Posterior vena cava (tissue), 2 donors: ENCODE data around the gene KAZN. TPM values are rescaled to one million over a fixed set of nuclear protein-coding genes. Genes with fewer than 3 reads are reported as not detected.

Experiments used
- DNase-seq: peaks from one replicate; pipeline ENCODE4 v3.0.0-alpha.2; 2020; ENCODE audit warnings: low spot score
- intact Hi-C, 2 donors: fragments of 100-400 bp; cut with DNase I; formaldehyde crosslinking; loops; one replicate each; pipeline versions ENCODE4 v1.14.1 to v1.14.2; 2022 to 2023
- total RNA-seq, 2 donors: library from RNA; stranded (reverse); fragmentation: NEBNext Ultra II Directional; extraction: Animal tissue kit (Norgen Biotek cat#: 25700); gene quantifications; one replicate each; pipeline ENCODE4 v1.2.1, GENCODE V29; 2021
- donor health status: DM: yes; HTN: yes; CAD: no.
- donor health status: DM: yes; HTN: yes; CAD: no.

Gene KAZN
- total RNA-seq, 2 donors from 2014 or later, result 6.2 to 10.8 TPM

DNA sequence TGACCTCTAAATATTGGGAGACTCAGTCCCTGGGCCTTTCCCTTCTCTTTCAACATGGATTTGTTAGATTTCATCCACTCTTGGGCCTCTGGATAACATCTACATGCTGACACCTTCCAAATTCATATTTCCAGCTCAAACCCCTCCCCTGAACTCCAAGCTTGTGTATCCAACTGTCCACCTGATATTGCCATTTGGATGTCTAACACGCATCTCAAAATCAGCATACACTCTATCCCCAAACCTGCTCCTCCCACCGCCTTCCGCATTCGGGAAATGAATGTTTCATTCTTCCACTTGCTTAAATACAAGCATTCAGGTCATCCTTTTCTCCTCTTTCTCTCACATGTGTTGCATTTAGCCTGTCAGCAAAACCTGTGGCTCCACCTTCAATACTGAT, 17.5 kb upstream of the KAZN start:
- no peak for DNase-seq
- intact Hi-C loops, result no loop called here

DNA sequence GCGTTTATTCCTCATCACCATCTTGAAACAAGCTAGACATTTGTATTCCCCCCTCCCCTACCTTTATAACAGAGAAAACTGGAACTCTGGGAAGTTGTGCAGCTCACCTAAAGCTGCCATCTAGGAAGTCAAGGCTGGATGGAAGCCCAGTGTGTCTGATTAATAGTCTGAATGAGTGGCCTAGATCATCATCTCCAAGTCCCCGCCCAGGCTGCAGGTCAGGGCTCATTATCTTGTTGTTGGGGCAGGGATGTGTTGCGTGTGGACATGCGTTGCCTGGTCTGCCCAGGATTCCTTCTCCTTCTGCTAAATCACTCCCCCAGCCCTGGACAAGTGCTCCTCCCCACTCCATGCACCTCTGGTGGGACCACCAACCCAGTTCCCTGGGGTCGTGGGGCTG, 14.7 kb upstream of the KAZN start:
- DNase-seq, result no peak
- intact Hi-C loops, result no loop called here

DNA sequence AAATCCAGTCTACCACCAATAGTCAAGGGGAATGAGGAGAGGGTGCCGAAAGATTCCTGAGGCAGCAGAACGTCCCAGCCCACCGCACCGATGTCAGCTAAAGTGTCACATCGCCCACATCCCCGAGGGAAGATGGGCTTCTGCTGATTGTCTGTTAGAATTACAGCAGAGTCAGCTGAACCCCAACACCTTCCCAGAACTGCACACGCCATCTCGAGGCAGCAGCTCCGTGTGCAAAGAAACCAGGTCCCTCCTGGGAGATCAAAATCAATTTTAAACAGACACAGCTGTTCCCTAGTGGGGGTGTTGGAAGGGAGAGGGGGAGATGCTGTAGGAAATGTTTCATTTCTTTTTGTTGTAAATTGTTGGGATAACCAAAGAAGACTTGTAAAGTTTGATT, 12.8 kb upstream of the KAZN start:
- DNase-seq, result no peak
- intact Hi-C loops, result no loop called here

DNA sequence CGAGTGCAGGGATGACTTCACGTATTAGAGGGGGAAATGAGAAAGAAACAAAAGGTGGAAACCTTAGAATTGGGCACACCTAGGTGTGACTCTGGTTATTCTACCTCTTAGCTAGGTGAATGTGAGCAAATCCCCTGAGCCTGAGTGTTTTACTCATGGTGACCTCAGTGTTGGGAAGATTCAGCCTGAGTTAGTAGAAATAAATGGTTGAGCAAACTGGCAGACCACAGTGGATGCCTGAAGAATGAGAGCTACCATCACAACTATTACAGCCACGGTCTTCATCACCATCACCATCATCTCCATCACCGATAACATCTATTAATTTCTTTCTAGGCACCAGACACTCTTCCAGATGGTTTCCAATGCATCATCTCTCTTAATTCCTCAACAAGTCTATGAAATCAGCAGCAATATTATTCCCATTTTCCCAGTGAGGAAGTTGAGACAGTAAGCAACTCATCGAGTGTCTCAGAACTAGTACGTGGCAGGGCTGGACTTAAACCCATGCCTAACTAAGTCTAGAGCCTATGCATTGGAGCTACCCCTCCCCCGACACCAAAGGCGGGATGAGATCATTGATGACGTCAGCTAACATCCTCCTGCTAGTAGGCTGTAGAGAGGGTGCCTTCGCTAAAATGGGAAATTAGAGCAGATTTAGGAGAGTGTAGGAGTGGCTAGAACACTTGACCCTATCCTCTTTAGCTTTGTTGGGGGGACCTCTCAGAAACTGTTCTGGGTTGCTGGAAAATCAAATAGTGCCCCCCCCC, 7.9 kb upstream of the KAZN start:
- DNase-seq, result no peak
- intact Hi-C loops, result no loop called here

DNA sequence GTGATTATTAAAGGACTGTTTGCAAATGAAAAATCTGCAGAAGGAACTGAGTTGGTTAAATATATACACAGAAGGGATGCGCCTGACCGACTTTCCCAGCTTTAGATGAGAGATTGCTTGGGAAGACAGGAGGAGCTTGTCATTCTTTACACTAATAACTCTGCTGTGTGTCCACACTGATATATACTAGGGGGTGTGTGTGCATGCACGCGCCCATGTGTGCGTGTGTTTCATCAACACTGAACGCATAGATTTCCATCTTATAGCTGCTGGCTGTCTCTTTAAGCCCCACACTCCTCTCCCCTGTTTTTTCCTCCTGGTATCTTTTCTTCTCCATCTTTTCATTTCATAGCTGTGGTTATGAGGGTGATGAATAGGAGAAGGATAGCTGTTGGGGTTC, 6.9 kb upstream of the KAZN start:
- intact Hi-C loops, result no loop called here
- DNase-seq, result no peak

DNA sequence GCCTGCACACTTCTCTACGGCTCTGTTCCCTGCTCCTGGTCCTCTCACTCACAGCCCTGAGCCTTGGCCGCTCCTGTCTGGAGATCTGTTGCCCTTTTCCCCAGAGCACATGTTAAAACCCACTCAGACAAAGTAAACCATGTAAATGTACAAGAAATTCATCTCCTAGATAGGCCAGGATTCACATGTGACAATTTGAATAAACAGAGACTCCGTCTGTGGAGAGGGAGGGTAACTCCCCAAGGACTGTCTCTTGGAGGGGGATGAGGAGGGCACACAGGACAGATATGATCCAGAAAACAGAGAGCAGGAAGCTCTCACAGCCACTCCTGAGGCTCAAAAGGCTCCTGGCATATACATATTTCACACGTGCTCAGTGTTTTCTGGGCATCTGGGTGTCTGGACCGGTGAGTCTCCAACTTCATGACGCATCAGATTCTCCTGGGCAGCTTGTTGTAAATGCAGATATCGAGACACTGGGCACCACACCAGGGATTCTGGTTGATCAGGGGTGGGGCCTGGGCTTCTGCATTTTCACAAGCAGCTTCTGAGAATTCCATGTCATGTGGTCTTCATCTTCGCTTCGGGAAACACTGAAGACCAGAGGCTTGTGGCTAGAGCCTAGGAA, 6.4 kb upstream of the KAZN start:
- no peak for DNase-seq
- intact Hi-C loops, result no loop called here

DNA sequence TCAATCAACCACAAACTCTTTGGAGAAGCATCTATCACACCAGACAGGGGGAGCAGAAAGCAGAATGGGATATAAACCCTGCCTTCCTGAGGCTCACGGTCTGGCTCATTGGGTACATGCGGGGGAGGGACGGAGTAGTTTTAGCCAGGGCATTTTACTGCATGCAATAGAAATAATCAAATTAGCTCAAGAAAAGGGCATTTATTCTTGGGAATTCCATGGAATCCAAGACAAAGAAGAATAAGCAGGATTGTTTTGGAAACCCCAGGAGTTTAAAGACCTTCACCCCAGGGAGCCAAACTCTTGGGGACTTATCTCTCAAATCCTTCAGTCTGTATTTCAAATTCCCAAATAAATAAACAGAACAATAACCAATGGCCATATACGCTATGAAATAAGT, 5.2 kb upstream of the KAZN start:
- DNase-seq, result no peak
- intact Hi-C loops, result no loop called here

DNA sequence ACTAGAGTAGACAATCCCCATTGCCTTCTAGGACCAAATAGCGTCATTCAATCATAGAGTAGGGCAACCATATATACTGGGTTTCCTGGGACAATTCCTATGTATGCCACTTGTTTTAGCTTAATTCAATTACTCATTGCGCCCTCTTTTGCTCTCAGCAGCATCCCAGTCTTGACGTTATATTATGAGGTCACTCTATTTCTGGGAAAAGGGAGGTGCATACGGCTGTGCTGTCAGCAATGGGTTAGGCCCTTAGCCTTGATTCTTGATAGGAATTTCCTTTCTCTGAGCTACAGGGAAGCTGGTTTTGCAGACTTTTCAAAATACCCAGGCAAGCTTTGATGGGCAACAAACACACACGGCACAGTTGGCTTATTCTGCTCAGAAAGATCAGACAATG, 4.4 kb upstream of the KAZN start:
- DNase-seq, result no peak
- intact Hi-C loops, result no loop called here

DNA sequence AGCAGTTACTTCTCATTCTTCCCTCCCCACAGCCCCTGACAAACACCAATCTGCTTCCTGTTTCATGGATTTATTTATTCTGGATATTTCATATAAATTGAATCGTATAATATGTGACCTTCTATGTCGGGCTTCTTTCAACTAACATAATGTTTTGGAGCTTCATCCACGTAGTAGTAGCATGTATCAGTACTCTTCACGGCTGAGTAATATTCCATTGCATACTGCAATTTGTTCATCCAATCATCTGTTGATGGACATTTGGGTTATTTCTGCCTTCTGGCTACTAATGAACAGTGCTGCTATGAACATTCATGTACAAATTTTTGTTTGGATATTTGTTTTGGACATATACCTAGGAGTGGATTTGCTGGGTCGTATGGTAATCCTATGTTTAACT, 1.9 kb upstream of the KAZN start:
- intact Hi-C loops, result no loop called here
- no peak for DNase-seq

DNA sequence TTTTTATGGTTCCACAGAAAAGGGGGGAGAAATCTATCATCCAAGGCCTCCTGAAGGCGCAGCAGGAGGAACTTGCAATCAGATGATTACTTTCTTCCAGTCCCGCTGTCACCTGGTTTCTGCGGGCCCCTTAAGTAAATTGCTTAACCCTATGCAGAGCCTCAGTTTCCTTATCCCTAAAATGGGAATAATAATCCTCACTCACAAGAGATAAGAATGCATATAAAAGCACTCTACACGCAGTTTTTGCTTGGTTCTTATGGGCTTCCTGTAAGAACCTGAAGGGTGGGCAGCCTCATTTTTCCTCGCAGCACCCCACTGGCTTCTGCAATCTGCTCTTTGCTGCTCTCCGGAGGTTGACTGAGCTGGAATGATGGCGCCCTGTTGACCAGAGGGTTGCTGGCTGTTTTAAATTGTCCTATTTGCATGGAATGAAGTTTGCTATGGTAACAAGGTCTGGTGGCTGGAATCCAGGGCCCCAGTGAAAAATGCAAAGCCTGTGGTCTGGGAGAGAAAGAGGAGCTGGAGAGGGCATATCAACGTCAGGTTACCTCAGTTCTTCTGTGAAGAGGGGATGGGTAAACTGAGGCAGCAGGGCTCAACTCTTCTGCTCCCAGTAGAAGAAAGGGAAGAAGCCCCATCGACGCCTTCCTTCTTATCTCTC, 1.0 kb upstream of the KAZN start:
- DNase-seq, result no peak
- intact Hi-C loops, result no loop called here

DNA sequence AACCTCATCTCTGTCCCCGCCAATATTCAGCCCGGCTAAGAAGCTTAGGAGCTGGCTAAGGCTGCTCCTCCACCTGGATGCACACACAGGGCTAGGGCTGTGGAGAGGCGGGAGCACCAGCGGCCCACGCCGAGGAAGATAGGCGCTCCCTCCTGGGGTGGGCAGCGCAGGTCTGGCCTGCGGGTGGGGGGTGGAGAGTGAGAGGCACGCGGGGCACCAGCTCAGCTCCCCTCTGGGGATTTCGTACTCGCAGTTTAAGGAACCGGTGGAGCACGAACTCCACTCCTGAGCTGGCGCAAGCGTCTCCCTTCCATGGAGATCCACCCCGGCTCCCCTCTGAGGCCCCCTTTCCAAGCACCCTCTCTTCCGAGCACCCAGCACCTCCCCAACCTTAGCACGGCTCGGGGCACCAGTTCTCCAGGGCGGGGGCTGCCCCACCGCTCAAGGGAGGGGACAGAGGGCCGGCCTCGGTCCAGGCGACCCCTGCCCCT, 433 bp upstream of the KAZN start:
- DNase-seq, result no peak
- intact Hi-C loops, result no loop called here

DNA sequence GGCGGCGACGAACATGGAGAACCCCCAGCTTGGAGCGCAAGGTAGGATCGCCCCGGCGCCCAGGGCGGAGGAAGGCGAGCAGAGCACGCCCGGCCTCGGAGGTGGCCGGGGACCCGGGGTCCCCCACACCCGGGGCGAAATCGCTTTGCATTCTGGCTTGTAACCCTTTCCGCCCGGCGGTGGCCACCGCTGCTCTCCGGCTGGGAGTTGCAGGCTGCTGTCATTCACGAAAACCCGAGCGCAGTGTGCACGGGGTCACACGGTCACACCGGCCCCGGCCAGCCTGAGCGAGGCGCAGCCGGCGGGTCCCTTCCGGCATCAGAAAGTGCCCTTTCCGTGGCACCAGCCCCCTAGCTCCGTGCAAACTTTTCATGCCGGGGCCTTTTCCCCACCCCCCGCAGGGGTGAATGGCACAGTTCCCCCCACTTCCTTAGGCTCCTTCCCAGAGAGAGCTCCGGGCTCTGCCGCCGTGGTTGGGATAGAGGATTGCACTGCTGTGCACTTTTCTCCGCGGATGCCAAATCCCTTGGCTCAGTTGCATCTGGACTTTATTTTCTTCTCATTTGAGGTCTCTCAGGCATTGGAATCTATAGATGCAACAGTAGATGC, 802 bp downstream of the KAZN start:
- intact Hi-C loops, result no loop called here
- DNase-seq, result no peak

DNA sequence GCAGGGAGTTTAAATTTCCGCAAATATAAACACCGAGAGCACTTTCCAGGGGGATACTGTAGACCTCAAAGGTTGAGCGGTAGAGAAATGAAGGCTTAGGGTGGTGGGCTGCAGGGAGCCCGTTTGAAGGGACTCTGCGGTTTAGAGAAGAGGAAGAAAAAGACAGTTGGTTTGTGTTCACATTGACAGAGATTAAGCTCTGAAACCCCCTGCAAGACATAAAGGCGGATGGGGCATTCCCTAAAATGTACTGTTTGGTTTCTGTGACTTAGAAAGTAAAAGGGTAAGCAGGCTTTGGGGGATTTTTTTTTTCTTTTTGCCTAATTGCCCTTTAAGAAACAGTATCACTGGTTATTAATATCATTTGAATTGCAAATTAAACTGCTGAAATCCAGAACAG, 1.3 kb downstream of the KAZN start:
- intact Hi-C loops, result no loop called here
- DNase-seq, result no peak

DNA sequence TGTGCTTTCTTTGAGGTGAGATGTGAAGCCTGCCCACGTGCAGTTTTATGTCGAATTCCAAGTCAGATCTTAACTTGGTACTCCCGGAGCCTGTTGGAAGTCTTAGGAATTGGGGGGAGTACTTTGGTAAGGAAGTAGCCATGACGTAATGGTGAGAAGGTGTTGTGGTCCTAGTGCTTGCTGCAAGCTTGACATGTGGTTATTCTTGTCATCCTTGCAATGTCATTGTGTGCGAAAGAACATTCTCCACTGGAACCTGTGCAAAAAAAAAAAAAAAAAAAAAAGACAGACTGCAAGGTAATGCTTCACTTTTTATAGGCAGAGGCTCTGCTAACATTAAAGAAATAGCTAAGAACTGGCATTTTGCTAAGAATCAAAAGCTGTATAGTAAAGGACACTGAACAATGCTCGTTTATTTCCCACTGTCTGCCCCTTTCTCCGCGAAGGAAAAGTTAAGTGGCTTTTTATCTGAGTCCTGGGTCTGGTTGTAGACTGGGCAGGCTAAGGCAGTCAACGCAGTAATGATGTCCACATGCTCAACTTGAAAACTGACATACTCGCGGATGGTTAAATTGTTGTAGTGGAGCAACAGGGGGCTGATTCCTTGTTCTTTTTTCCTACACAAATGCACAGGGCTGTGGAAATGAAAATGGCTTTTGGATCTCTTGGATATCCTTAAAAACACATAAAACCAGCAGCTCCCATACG, 2.1 kb downstream of the KAZN start:
- intact Hi-C loops, result no loop called here
- no peak for DNase-seq

DNA sequence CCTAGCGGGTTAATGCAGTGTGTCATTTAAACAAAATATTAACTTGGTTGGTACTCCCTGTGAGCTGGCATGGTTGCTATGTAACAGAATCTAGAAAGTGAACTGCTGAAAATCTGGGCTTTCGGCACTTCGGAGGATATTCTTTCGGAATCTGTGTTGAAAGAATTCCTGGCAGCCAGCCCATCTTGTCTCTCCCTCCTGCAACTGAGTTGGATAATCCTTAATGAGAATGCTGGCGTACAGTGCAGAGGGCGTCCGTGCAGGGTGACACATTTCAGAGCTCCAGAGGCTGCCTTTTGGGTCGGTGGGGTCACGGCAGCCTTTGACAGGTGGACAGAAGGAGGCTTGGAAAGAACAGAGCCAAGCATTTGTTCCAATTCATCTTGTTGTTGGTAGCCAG, 3.7 kb downstream of the KAZN start:
- DNase-seq, result peak; percentile 81
- intact Hi-C loops, result no loop called here

DNA sequence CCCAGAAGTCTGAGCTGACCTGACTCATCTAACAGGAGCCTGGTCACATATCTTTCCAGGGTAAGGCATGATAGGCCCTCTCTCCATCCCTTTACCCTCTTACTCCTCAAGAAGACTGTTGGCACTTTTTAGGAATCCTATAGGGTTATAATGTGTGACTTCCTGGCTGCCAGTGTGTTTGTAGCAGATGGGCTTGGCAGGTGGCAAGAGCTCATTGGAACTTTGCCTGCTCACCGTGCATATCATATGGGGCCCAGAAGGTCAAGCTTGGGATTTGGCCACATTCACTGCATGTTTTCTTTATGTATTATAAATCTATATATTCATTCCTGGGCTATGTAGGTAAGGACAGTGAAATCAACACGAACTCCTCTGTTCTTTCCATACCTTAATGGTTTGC, 5.2 kb downstream of the KAZN start:
- intact Hi-C loops, result no loop called here
- DNase-seq, result no peak

DNA sequence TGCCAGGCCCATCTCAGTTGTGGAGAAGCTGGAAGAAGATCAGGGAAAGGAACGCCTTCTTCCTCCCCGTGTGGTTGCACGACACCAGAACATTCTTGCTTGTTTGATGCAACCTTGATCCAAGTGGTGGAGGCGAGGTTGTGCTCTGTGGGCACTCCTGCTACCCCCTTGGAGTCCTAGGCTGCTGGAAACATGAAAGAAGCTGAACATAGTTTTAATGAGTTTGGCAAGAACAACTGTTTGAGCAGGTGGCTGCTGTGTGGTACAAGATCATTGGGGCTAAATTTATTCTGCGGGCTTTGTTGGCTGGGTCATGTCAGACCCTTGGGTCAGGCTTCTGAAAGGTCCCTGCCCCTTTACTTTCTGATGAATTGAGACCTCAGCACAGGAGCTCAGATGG, 5.9 kb downstream of the KAZN start:
- intact Hi-C loops, result no loop called here
- DNase-seq, result no peak

DNA sequence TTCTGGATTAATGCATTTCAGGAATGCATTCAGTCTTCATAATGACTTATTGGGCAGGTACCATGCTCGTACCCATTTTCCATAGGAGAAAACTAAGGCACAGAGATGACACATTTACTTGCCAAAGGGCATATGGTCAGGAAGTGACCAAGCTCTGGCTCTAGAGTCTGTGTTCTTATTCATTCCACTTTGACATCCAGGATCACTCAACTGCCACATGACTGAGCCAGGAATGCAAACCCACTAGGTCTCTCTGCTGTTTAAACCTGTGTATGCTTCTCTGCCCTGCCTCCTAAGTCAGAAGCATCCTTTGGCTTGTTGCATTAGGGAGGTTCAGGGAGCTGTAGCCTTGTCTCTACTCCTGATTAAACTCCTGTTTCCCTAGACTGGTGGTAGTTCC, 7.5 kb downstream of the KAZN start:
- DNase-seq, result no peak
- intact Hi-C loops, result no loop called here

DNA sequence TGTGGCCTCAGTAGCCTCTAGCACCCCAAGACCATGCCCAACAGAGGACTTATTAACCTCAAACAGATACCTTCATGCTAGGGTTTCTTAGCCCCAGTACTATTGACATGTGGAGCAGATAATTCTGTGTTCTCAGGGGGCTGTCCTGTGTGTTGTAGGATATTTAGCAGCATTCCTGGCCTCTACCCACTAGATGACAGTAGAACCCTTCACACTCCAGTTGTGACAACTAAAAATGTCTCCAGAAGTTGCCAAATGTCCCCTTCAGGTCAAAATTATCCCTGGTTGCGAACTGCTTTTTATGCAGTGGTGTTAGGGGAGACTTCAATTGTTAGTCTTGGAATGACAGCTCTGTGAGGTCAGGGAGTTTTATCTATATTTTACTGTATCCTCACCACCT, 8.1 kb downstream of the KAZN start:
- intact Hi-C loops, result no loop called here

DNA sequence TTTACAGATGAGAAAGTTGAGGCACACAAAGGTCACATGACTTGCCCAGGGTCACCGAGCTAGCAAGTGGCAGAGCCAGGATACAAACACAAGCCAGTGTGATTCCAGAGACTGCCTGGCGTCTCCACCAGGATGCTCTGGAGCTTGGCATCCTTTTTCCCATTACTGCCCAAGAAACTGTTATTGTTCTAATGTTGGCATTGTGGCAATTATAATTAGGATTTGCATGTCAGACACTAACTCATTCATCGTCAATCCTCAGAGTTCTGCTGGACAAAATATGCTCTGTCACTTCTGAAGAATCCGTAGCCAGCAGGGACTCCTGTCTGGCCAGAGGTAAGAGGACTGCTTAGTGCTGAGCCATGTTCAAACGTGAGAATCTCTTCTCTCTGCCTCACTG, 8.8 kb downstream of the KAZN start:
- intact Hi-C loops, result no loop called here
- no peak for DNase-seq

More for the DNA sequence above, 8.1 kb downstream of the KAZN start:
- no peak for DNase-seq
